GM19467 (cell line): ENCODE results near the gene NDUFA11.
"Not testable (repeated sequence)": the region's sequence is repeated elsewhere in the genome, so short reads cannot be mapped to it uniquely, and the experiment has no call there.

Source experiments
- ATAC-seq: cut with Tn5 transposase; IDR thresholded peaks from one replicate; pipeline ENCODE4 v1.9.1; 2021; ENCODE audit warnings: mild to moderate bottlenecking, moderate library complexity; ENCODE audit not compliant: unreplicated experiment

NDUFA11 gene

DNA sequence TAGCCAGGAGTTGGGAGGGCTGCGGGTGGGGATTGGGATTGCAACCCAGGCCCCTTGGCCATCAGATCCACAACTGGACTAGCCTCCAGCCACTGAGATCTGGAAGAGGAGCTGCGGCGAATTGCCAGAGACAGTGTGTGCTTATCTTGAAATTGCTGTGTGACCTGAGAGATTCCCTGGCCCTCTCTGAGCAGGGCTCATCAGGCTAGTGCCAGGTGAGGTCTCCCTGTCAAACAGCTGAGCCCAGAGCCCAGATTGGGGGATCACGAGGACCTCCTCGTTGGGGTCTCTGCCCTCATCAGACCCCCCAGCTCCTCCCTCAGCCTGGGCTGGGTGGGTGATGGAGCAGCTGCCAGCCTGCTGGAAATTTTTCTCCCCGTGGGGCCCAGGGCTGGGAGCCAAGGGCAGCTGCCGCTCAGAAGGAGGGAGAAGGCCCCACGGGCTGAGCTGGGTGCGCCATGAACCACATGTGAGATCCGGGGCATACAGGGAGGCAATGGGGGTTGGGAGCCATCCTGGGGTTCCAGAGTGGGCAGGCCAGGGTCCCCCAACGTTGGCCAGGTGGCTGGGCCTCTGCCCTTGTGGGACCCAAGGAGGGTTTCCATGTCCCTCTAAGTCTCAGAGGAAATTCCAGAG, 40.4 kb downstream of the NDUFA11 start:
- ATAC-seq: no peak

DNA sequence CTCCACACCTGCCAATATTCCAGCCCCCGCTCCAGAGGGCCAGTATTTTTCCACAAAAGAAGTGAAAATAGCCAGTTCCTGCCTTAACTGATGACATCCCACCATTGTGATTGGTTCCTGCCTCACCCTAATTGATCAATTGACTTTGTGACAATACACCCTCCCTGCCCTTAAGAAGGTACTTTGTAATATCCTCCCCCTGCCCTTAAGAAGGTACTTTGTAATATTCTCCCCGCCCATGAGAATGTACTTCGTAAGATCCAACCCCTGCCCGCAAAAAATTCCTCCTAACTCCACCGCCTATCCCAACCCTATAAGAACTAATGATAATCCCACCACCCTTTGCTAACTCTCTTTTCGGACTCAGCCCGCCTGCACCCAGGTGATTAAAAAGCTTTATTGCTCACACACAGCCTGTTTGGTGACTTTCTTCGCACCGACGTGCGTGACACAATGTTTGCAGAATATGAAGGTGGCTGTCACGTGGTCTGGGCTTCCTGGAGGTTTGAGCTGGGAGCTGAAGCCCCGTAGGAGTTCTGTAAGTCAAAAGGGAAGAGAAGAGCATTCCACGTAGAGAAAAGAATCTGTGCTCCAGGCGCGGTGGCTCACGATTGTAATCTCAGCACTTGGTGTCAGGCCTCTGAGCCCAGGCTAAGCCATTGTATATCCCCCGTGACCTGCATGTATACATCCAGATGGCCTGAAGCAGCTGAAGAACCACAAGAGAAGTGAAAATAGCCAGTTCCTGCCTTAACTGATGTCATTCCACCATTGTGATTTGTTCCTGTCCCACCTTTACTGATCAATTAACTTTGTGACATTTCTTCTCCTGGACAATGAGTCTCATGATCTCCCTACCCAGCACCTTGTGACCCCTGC, 46.1 kb downstream of the NDUFA11 start:
- no peak for ATAC-seq

DNA sequence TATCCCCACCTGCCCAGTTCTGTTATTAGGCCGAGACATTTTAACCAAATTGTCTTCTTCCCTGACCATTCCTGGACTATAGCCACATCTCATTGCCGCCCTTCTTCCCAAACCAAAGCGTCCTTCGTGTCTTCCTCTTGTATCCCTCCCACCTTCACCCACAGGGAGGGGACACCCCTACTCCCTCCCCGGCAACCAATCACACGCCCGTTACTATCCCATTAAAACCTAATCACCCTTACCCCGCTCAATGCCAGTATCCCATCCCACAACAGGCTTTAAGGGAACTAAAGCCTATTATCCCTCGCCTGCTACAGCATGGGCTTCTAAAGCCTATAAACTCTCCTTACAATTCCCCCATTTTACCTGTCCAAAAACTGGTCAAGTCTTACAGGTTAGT, 48.4 kb downstream of the NDUFA11 start:
- ATAC-seq: not testable (repeated sequence)

DNA sequence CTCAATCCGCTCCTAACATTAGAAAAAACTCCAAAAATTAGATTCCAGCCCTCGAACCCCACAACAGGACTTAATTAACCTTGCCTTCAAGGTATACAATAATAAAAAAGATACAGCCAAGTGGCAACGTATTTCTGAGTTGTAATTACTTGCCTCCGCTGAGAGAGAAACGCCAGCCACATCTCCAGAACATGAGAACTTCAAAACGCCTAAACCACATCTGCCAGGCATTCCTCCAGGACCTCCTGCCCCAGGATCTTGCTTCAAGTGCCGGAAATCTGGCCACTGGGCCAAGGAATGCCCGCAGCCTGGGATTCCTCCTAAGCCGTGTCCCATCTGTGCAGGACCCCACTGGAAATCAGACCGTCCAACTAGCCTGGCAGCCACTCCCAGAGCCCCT, 49.5 kb downstream of the NDUFA11 start:
- not testable (repeated sequence) for ATAC-seq

DNA sequence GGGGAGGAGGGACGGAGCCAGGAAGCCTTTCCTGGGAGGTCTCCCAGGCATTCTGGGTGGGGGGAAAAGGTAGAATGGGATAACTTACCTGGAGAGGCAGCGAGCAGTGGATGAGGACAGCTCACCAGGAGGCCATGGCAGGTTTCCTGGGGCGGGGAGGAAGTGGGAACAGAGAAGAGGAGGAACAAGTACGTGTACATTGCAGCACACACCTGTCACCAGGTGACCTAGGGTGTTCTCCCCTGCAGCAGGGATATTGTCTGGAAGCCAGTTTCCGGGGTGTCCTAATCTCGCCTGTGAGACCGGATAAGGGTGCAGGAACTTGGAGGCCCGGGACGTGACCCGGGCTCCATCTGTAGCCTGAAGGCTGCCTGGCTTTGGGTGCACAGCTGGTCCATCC, 52.3 kb downstream of the NDUFA11 start, which contains the start of gene FUT3:
Gene FUT3 (minus strand): TSS at position 148 of the 400 bp plus-strand sequence.
- ATAC-seq: no peak

DNA sequence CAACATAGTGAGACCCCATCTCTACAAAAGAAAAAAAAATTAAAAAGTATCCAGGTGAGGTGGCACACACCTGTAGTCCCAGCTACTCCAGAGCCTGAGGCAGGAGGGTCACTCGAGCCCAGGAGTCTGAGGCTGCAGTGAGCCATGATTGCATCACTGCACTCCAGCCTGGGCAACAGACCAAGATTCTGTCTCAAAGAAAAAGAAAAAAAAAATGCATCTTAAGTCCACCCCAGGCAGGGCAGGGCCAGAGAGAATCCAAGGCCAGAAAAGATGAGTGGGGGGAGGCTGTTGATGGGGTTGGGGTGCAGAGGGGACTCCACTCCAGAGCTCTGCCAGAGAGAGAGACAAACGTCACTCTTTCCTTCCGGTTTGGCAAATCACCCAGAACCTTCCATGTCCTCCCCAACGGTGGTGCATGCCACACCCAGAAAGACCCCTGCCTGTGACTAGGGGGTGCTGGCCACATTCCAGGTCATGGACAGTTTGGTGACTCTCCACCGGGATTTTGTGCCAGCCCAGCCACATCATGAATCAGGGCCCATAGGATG, 52.8 kb downstream of the NDUFA11 start:
- ATAC-seq: no peak

DNA sequence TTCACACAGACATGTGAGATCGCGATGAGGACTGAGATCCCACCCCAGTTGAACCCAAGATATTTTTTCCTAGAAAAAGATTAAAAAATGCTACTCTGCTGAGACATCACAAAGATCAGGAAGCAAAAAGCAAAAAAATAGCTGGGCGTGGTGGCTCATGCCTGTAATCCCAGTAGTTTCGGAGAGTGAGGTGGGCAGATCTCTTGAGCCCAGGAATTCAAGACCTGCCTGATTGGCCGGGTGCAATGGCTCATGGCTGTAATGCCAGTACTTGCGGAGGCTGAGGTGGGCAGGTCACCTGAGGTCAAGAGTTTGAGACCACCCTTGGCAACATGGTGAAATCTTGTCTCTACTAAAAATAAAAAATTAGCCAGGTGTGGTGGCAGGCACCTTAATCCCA, 53.4 kb downstream of the NDUFA11 start:
- no peak for ATAC-seq

DNA sequence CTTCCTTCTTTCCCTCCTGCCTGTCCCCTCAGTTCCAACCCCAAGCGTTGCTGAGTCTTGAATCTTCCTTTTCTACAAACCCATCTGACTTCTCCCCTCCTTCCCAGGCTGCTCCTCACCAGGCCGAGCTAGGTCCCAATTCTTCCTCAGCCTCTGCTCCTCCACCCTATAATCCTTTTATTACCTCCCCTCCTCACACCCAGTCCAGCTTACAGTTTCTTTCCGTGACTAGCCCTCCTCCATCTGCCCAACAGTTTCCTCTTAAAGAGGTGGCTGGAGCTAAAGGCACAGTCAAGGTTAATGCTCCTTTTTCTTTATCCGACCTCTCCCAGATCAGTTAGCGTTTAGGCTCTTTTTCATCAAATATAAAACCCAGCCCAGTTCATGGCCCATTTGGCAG, 55.0 kb downstream of the NDUFA11 start:
- not testable (repeated sequence) for ATAC-seq

DNA sequence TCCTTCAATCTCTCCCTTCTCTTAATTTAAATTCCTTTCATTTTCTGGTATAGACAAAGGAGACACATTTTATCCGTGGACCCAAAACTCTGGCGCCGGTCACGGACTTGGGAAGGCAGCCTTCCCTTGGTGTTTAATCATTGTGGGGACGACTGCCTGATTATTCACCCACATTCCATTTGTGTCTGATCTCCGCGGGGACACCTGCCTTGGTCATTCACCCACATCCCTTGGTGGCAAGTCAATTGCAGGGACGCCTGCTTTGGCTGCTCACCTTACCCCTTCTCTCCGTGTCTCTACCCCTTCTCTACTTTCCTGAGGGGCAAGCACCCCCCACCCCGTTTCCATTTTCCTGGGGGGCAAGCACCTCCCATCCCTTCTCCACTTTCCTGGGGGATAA, 55.7 kb downstream of the NDUFA11 start:
- ATAC-seq: not testable (repeated sequence)
